ENCODE data around the gene ABHD11. TPM values are rescaled to one million over a fixed set of nuclear protein-coding genes. Genes with fewer than 3 reads are reported as not detected.
A peak's percentile ranks its signal among the peaks of the same experiment; 100 is the strongest.

ABHD11 gene
- total and polyA plus RNA-seq, 9 of the 15 experiments (the other 6 are each of a cell fraction or from before 2014, with no cell fraction given): 7.7 to 44.2 (median 18.9) TPM

DNA sequence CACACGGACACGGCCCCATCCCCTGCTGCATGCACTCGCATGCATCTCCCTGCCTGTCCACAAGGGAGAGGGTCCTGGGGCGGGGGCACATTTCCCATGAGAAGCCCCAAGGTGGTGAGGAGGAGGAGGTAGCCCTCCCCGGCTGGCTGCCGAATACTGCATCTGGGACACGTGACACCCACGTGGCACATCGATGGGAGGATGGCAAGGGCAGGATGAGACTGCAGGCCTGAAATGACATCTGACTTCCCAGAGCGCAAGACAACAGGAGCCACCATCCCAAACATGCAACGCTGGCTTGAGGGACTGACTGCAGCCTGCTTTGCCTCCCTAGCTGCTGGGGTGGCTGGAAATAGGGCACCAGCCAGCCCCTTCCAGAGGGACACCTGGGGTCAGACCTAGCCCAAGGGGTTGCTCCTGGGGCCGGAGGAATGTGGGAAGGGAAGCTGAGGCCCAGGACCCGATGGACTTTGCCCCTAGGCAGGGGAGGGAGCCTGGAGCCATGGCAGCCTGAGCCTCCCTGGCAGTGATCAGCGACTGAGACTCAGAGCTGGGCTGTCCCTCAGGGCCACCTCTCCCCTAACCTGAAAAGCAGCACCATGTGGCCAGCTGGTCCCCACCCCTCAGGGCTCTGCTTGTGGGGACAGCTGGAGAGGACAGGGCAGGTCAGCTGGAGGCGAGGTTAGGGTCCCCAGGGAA is 39.1 kb downstream of the ABHD11 start (continued):
- TF ChIP-seq, protein P1, sequence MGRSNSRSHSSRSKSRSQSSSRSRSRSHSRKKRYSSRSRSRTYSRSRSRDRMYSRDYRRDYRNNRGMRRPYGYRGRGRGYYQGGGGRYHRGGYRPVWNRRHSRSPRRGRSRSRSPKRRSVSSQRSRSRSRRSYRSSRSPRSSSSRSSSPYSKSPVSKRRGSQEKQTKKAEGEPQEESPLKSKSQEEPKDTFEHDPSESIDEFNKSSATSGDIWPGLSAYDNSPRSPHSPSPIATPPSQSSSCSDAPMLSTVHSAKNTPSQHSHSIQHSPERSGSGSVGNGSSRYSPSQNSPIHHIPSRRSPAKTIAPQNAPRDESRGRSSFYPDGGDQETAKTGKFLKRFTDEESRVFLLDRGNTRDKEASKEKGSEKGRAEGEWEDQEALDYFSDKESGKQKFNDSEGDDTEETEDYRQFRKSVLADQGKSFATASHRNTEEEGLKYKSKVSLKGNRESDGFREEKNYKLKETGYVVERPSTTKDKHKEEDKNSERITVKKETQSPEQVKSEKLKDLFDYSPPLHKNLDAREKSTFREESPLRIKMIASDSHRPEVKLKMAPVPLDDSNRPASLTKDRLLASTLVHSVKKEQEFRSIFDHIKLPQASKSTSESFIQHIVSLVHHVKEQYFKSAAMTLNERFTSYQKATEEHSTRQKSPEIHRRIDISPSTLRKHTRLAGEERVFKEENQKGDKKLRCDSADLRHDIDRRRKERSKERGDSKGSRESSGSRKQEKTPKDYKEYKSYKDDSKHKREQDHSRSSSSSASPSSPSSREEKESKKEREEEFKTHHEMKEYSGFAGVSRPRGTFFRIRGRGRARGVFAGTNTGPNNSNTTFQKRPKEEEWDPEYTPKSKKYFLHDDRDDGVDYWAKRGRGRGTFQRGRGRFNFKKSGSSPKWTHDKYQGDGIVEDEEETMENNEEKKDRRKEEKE (IDR thresholded peaks at IDR 0.05; ENCODE audit: borderline replicate concordance in 1 of 2, control insufficient read depth in 1 of 2, low read depth in 2 of 2, low read length in 1 of 2): 0 out of 4 replicates have a peak, but pooled peaks of 1 of the 2 experiments have one; percentile 19

DNA sequence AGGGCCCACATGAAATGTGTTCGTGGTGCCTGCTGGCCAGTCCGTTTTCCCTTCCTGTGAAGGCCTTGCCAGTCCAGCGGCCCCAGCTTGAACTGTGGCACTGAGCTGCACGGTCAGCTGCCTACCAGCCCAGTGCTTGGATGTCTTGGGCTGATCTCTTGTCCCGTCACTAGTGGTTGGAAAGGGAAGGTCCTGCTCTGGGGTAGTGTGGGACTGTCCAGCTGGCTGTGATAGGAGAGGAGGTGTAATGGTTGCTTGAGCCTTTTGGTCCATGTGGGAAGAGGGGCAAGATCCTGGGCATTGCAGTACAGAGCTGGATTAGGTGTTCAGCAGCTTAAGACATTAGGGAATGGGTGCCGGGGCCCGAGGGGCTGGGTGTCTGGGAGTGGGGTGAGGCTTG is 40.2 kb downstream of the ABHD11 start:
- no peak overlapping the region for H2AFZ ChIP-seq (ENCODE audit: low read depth, low read length)
- FAIRE-seq (no peak), DNase-seq (ENCODE audit: extremely low read depth in 1 of 4, low spot score in 3 of 4) (no peak), ATAC-seq (no peak)
- ChIA-PET POLR2A (interaction anchor here (0.7 to 2.2 kb wide), 6 partner anchors 7 to 167 kb away, joined by 3 to 9 read pairs (median 3); no protein-coding TSS in a partner anchor), CTCF (ENCODE audit: low intra/inter-chr PET ratio) (no interaction called here)
- H3K9ac ChIP-seq (ENCODE audit: insufficient read depth in 1 of 2, low read depth in 2 of 2, low read length in 2 of 2): no peak overlapping the region; a peak in 1 of 4 replicates
- no peaks in the 10 kb centered on the region; a peak in 1 of 5 replicates for H3K27me3 ChIP-seq (ENCODE audit: control insufficient read depth in 2 of 2, insufficient read depth in 2 of 2, low read length in 2 of 2)
- peaks cover 77% of the 10 kb centered on the region; the same call in 2 of the 3 replicates for H3K36me3 ChIP-seq (ENCODE audit: control insufficient read depth, insufficient read depth, low read length)
- no peak overlapping the region for H3K4me3 ChIP-seq
- no peaks in the 10 kb centered on the region for H3K9me3 ChIP-seq (replicated peaks; ENCODE audit: control insufficient read depth, insufficient read depth, low read depth, low read length)
- H3K4me2 ChIP-seq (ENCODE audit: insufficient read depth, low read length): no peak overlapping the region
- no TSS peak for BruUV-seq (replicated peaks)
- no peaks in the 10 kb centered on the region for H3K9me1 ChIP-seq (ENCODE audit: control insufficient read depth, insufficient read depth, low read length)
- peaks cover 2 to 29% of the 10 kb centered on the region in 2 experiments; a peak in 4 of 5 replicates for H3K4me1 ChIP-seq (replicated peaks in 1 of 2; ENCODE audit: control insufficient read depth in 2 of 2, insufficient read depth in 2 of 2, low read length in 2 of 2)
- TF ChIP-seq ETV5 (CRISPR knock-in tag; IDR thresholded peaks at IDR 0.05; ENCODE audit: low read depth) (no peak), SUPT5H (IDR thresholded peaks at IDR 0.05) (peak; percentile 66), POLR2AphosphoS5 (IDR thresholded peaks at IDR 0.05; ENCODE audit: control insufficient read depth, insufficient read depth, low read depth, low read length) (peak; percentile 22; the same call in 1 of the 2 replicates), RBFOX2 (IDR thresholded peaks at IDR 0.05; ENCODE audit: low read depth, low read length) (0 out of 2 replicates have a peak, but pooled peaks have one; percentile 3), PHF8 (IDR thresholded peaks at IDR 0.05; ENCODE audit: borderline replicate concordance, low read length) (no peak), POLR2A (conservative IDR thresholded peaks at IDR 0.05) (peak; percentile 29)
- TF ChIP-seq, protein P2, sequence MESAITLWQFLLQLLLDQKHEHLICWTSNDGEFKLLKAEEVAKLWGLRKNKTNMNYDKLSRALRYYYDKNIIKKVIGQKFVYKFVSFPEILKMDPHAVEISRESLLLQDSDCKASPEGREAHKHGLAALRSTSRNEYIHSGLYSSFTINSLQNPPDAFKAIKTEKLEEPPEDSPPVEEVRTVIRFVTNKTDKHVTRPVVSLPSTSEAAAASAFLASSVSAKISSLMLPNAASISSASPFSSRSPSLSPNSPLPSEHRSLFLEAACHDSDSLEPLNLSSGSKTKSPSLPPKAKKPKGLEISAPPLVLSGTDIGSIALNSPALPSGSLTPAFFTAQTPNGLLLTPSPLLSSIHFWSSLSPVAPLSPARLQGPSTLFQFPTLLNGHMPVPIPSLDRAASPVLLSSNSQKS (CRISPR knock-in tag; IDR thresholded peaks at IDR 0.05): no peak
- TF ChIP-seq, protein P1 (IDR thresholded peaks at IDR 0.05; ENCODE audit: borderline replicate concordance in 1 of 2, control insufficient read depth in 1 of 2, low read depth in 2 of 2, low read length in 1 of 2): no peak
- intact Hi-C loops (cut with micrococcal nuclease) (no loop called here), in situ Hi-C loops (cut with MboI) (no loop called here)
- peaks cover 17% of the 10 kb centered on the region for H4K20me1 ChIP-seq (replicated peaks; ENCODE audit: control insufficient read depth, insufficient read depth, low read length)
- 86% methylated on average over 7 of the region's 7 CpGs for WGBS (ENCODE audit: insufficient coverage, low coverage, missing lambda C conversion rate)
- no peak overlapping the region for H3K27ac ChIP-seq (ENCODE audit: extremely low read depth, low read depth, low read length)
- H3K79me2 ChIP-seq (ENCODE audit: control insufficient read depth, insufficient read depth, low read length): no peaks in the 10 kb centered on the region

Measured in K562 (cell line).